Breast epithelium (tissue), 4 donors: ENCODE data around the gene SLC22A15. TPM values are rescaled to one million over a fixed set of nuclear protein-coding genes. Genes with fewer than 3 reads are reported as not detected.

ENCODE experiments used
- DNase-seq, 2 donors: peaks; one replicate each; pipeline ENCODE4 v3.0.0-alpha.2; 2019; ENCODE audit warnings: low spot score in 2 of 2
- H3K27ac ChIP-seq, 2 donors: fragments of 200-600 bp; sonication (generic) in 1 of 2; one replicate each; pipeline ENCODE4 v1.5.1; 2016 to 2019; ENCODE audit warnings: mild to moderate bottlenecking in 1 of 2
- H3K27me3 ChIP-seq, 2 donors: fragments of 200-600 bp; sonication (generic) in 1 of 2; one replicate each; pipeline versions ENCODE4 v1.5.1 to v1.6.0; 2017 to 2019; ENCODE audit warnings: control low read depth in 1 of 2, mild to moderate bottlenecking in 1 of 2
- H3K36me3 ChIP-seq: fragments of 200-600 bp; one replicate; pipeline ENCODE4 v1.5.1; 2019
- H3K4me1 ChIP-seq, 2 donors: fragments of 200-600 bp; sonication (generic); one replicate each; pipeline ENCODE4 v1.5.1; 2016 to 2019; ENCODE audit warnings: control low read depth in 1 of 2
- H3K4me3 ChIP-seq, 3 donors: fragments of 200-600 bp; sonication (generic); 1 replicate in 2 of 3; 2 replicates in 1 of 3; pipeline ENCODE4 v1.5.1; 2016 to 2019; ENCODE audit warnings: mild to moderate bottlenecking in 3 of 3, moderate library complexity in 2 of 3
- H3K9me3 ChIP-seq, 2 donors: fragments of 200-600 bp; sonication (generic) in 1 of 2; one replicate each; pipeline ENCODE4 v1.5.1; 2016 to 2019; ENCODE audit warnings: control low read depth in 1 of 2
- POLR2A ChIP-seq: fragments of 450-650 bp; IDR thresholded peaks from one replicate; pipeline ENCODE4 v1.6.1; 2016; ENCODE audit warnings: antibody characterized with exemption, mild to moderate bottlenecking, moderate library complexity
- POLR2AphosphoS5 ChIP-seq, 3 donors: sonication (generic); formaldehyde crosslinking; IDR thresholded peaks; one replicate each; pipeline ENCODE4 v1.6.1; 2017; ENCODE audit warnings: antibody characterized with exemption in 3 of 3
- intact Hi-C: fragments of 100-400 bp; cut with DNase I; formaldehyde crosslinking; loops from one replicate; pipeline ENCODE4 v1.15.1; 2023; ENCODE audit warnings: low total_unique reads
- total RNA-seq, 3 donors: library from RNA; depleted of rRNA; stranded (reverse); fragments of >200 nt; gene quantifications; one replicate each; pipeline ENCODE4 v1.1.0, GENCODE V29; 2016
- TF ChIP-seq, protein P1 (sequence below), 3 donors: fragments of 450-650 bp; IDR thresholded peaks; one replicate each; pipeline ENCODE4 v1.5.1; 2016 to 2017; ENCODE audit warnings: antibody characterized with exemption in 3 of 3, mild to moderate bottlenecking in 3 of 3, moderate library complexity in 3 of 3

SLC22A15 gene
- total RNA-seq, 3 donors from 2014 or later: 5.6 to 10.1 (median 7.8) TPM

DNA sequence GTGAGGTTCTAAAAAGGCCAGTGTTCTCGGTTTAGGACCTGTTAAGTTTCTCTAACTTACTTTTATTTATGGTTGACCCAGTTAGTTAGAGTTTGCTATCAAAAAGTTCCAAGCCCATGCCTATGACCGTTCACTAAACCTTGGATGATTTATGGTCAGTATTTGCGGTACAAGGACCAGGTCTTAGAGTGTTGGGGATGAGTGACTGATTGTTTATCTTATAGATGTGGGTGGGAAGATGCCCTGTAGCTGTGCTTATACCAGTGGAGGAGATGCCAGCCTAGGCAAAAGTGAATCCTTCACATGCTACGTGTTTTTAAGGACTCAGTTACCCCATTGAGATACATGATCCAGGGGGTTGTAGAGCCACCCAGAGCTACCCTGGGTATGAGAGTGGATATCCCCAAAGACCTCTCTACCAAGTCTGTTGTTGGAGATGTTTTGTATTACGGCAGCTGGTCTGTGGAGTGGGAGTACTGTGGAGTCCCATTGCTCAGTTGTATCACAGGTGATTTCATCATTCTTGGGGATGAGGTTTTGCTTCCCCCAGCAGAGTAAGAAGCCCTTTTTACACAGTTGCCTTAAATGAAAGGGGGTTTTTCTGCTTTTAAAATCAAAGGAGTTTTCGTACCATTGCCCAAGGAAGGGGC, 2.1 kb downstream of the SLC22A15 start:
- no peaks in the 10 kb centered on the region for H3K27me3 ChIP-seq
- no peak for DNase-seq
- H3K4me1 ChIP-seq: peaks cover 0 to 8% of the 10 kb centered on the region in 2 donors
- no peak overlapping the region for H3K4me3 ChIP-seq
- no peak overlapping the region for H3K27ac ChIP-seq
- no peaks in the 10 kb centered on the region for H3K9me3 ChIP-seq
- H3K36me3 ChIP-seq: no peaks in the 10 kb centered on the region
- intact Hi-C loops: no loop called here
- TF ChIP-seq, protein P1, sequence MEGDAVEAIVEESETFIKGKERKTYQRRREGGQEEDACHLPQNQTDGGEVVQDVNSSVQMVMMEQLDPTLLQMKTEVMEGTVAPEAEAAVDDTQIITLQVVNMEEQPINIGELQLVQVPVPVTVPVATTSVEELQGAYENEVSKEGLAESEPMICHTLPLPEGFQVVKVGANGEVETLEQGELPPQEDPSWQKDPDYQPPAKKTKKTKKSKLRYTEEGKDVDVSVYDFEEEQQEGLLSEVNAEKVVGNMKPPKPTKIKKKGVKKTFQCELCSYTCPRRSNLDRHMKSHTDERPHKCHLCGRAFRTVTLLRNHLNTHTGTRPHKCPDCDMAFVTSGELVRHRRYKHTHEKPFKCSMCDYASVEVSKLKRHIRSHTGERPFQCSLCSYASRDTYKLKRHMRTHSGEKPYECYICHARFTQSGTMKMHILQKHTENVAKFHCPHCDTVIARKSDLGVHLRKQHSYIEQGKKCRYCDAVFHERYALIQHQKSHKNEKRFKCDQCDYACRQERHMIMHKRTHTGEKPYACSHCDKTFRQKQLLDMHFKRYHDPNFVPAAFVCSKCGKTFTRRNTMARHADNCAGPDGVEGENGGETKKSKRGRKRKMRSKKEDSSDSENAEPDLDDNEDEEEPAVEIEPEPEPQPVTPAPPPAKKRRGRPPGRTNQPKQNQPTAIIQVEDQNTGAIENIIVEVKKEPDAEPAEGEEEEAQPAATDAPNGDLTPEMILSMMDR (IDR thresholded peaks at IDR 0.05): no peak
- TF ChIP-seq POLR2A (no peak), POLR2AphosphoS5 (IDR thresholded peaks at IDR 0.05) (no peak)

DNA sequence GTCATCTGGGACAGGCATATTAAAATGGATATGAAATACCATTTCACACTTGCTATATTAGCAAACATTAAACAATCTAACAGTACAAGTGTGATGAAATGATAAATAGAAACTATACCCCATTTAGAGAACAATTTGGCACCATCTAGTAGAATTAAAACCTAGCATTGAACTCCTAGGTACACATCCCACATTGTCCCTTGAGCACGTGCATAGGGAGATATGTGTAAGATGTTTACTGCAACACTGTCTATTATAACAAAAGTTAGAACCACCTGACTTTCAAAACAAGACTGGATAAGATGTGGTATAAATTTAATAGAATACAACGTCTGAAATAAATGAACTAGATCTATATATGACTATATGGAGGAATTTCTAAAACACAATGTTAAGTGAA, 3.8 kb downstream of the SLC22A15 start:
- TF ChIP-seq POLR2AphosphoS5 (IDR thresholded peaks at IDR 0.05): no peak
- TF ChIP-seq, protein P1 (IDR thresholded peaks at IDR 0.05): no peak
- TF ChIP-seq POLR2A: no peak
- H3K4me1 ChIP-seq: peaks cover 0 to 8% of the 10 kb centered on the region in 2 donors
- H3K27ac ChIP-seq: no peak overlapping the region
- no peak overlapping the region for H3K4me3 ChIP-seq
- H3K9me3 ChIP-seq: no peaks in the 10 kb centered on the region
- no peaks in the 10 kb centered on the region for H3K27me3 ChIP-seq
- no peaks in the 10 kb centered on the region for H3K36me3 ChIP-seq
- no peak for DNase-seq
- intact Hi-C loops: no loop called here

DNA sequence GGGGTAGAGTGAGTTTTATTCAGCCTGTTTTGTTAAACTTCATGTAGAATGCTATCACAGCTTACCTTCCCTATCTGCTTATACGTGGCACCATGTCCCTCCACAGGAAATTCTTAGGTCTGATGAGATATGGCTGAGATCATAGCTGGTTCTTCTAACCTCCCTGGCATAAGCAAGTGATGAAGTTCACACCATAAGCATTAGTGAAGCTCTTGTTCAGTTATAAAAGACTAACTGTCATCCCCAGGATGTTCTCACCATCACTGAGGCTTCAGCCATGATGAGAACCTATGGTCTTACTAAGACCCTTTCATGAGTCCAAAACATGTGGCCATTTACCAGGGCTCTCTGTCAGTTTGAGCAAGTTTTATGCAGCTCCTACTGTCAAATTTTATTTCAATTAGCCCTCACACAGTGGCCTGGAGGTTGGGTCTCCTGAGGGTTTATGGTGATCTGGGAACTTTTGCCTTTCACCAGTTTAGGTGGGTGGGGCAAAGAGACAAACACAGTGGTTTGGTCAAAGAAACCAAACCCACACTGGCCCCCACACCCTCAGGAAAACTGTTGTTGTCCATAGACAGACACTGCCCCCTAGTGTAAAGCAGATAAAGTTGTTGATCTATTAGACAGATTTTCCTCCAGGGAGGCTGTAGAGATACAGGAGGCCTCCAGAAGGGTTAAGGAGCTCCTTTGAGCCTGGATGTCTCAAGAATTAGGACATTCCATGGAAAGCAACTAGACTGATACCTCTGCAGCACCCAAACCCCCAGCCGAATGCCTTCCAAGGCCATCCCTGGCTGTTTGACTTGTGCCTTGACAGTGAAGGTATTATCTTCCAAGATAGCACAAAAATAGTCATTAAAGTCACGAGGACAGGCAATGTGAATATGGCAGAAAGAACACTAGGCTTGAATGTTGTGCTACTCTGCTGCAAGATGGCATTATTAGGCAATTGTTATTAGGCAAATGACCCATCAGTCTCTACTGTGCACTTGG, 5.0 kb downstream of the SLC22A15 start:
- Histone ChIP-seq H3K4me1 (peaks cover 0 to 8% of the 10 kb centered on the region in 2 donors), H3K36me3 (no peaks in the 10 kb centered on the region), H3K27me3 (no peaks in the 10 kb centered on the region), H3K9me3 (no peaks in the 10 kb centered on the region), H3K4me3 (no peak overlapping the region), H3K27ac (no peak overlapping the region)
- TF ChIP-seq, protein P1 (IDR thresholded peaks at IDR 0.05): peak; percentile 37 to 63 (median 50)
- no peak for TF ChIP-seq POLR2AphosphoS5 (IDR thresholded peaks at IDR 0.05)
- intact Hi-C loops: no loop called here
- DNase-seq: no peak

DNA sequence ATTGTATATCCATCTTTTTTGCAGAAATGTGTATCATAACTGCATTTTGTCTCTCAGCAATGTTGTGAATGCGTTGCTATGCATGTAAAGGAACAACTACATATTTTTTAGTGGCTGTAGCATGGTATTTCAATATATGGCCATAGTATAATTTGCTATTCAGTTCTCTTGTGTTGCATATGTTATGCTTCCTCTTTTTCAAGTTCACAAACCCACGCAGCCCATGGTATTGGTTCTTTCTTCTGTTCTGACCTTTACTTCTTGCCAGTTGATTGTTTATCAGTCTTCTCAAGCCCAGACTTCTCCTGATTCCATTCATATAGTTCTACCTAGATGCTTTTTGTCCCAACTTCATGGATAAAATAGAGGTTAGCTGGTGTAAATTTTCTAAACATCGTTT, 6.1 kb downstream of the SLC22A15 start:
- intact Hi-C loops: no loop called here
- no peaks in the 10 kb centered on the region for H3K36me3 ChIP-seq
- no peaks in the 10 kb centered on the region for H3K27me3 ChIP-seq
- H3K27ac ChIP-seq: no peak overlapping the region
- peaks cover 0 to 5% of the 10 kb centered on the region in 2 donors for H3K4me1 ChIP-seq
- H3K9me3 ChIP-seq: no peaks in the 10 kb centered on the region
- H3K4me3 ChIP-seq: no peak overlapping the region
- DNase-seq: no peak
- no peak for TF ChIP-seq POLR2AphosphoS5 (IDR thresholded peaks at IDR 0.05)
- no peak for TF ChIP-seq POLR2A
- TF ChIP-seq, protein P1 (IDR thresholded peaks at IDR 0.05): no peak

DNA sequence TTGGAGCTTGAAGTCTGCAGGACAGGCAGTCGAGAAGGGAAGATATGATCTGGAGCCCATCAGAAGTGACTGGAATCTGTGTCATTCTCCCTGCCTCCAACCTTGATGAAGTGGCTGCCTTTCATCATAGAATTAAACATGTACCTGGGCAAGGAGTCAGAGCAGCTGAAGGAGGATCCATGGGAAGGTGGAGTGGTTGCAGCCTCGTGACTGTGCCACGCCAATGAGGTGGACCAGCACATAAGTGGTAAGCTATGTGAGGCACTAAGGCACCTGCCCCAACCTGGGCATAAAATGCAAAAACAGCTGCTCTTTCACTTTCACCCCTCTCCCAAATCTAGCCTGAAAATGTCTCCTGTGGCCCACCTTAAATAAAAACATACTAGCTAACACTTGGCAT, 7.3 kb downstream of the SLC22A15 start:
- intact Hi-C loops: no loop called here
- Histone ChIP-seq H3K27me3 (no peaks in the 10 kb centered on the region), H3K9me3 (no peaks in the 10 kb centered on the region), H3K4me3 (no peak overlapping the region), H3K4me1 (no peaks in the 10 kb centered on the region), H3K27ac (no peak overlapping the region), H3K36me3 (no peaks in the 10 kb centered on the region)
- TF ChIP-seq POLR2AphosphoS5 (IDR thresholded peaks at IDR 0.05): no peak
- TF ChIP-seq, protein P1 (IDR thresholded peaks at IDR 0.05): no peak
- no peak for TF ChIP-seq POLR2A
- DNase-seq: no peak
